GM12874 (cell line): ENCODE results near the gene FERMT1.

Experiments
- CTCF ChIP-seq: IDR thresholded peaks from 2 replicates; pipeline ENCODE4 v1.5.1; 2011; ENCODE audit warnings: low read depth, mild to moderate bottlenecking, control low read depth, low read length, moderate library complexity; ENCODE audit not compliant: insufficient read depth

The FERMT1 gene

GRCh38 chr20:6055981-6056569, 66.8 kb downstream of the FERMT1 start:
- TF ChIP-seq CTCF, result no peak

- TF ChIP-seq CTCF, result no peak
Measured at GRCh38 chr20:6055161-6055783, 67.6 kb downstream of the FERMT1 start.

GRCh38 chr20:6053776-6054688, 68.8 kb downstream of the FERMT1 start, which contains the start of gene LRRN4:
LRRN4 (minus strand) TSS chr20:6054060; CDS start chr20:6052799, 1,261 bp downstream.
- no peak for TF ChIP-seq CTCF

- no peak for TF ChIP-seq CTCF
Measured at GRCh38 chr20:6053064-6053775, 69.6 kb downstream of the FERMT1 start.

- no peak for TF ChIP-seq CTCF
Measured at GRCh38 chr20:6051505-6051904, 71.3 kb downstream of the FERMT1 start.

- no peak for TF ChIP-seq CTCF
Measured at GRCh38 chr20:6048391-6048790, 74.4 kb downstream of the FERMT1 start.

GRCh38 chr20:6046432-6046831, 76.4 kb downstream of the FERMT1 start:
- TF ChIP-seq CTCF, result no peak
